Measurements from ENCODE around the gene NPEPPS. TPM values are rescaled to one million over a fixed set of nuclear protein-coding genes. Genes with fewer than 3 reads are reported as not detected.

Gene NPEPPS
- total RNA-seq, 1 experiment from 2014 or later = 117 TPM

DNA sequence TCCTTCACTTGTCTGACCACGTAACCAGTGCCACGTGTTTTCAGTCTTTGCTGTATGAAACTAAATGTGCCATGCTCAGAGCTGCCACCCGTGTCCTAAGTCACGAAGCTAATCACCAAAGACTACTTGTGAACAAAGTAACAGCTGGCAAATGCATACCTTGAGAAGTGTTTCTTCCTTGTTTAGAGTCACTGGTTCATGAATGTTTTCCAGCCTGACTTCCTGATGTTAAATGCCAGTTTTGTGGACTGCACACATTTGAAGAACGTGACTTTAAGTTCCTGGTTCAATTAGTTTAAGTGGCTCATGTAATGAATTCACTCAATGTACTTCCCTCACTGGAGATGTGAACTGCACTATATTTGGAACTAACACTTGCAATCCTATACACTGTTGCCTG, 98.9 kb downstream of the NPEPPS start:
- no peaks in the 10 kb centered on the region for H3K23me2 ChIP-seq (ENCODE audit: insufficient read length, low read depth, low read length, poor library complexity, severe bottlenecking)
- no peak for DNase-seq
- H2AK5ac ChIP-seq (ENCODE audit: insufficient read length, low read length) = no peak overlapping the region
- no peaks in the 10 kb centered on the region for H3K9me3 ChIP-seq (ENCODE audit: control insufficient read depth, low read depth, low read length)
- no peak overlapping the region for H3K18ac ChIP-seq (ENCODE audit: insufficient read length, low read depth, low read length)
- H3K23ac ChIP-seq (ENCODE audit: insufficient read length, low read depth, low read length) = no peak overlapping the region
- no peak overlapping the region for H3K4me3 Mint-ChIP-seq
- H2BK120ac ChIP-seq (ENCODE audit: low read depth, low read length, poor library complexity, severe bottlenecking) = no peak overlapping the region
- no peaks in the 10 kb centered on the region for H3K9me3 Mint-ChIP-seq
- no peaks in the 10 kb centered on the region for H4K20me1 ChIP-seq (ENCODE audit: control insufficient read depth, insufficient read depth, insufficient read length)
- H3K4ac ChIP-seq (ENCODE audit: low read depth, low read length) = no peak overlapping the region
- H3K56ac ChIP-seq (ENCODE audit: insufficient read length, low read depth, low read length) = no peak overlapping the region
- H3K36me3 Mint-ChIP-seq (ENCODE audit: insufficient read depth in 1 of 3, low read depth in 3 of 3) = peaks cover 0 to 5% (median 2%) of the 10 kb centered on the region in 3 experiments; a peak in 4 of 7 replicates
- H3K27me3 Mint-ChIP-seq (ENCODE audit: low read depth) = no peaks in the 10 kb centered on the region
- H3T11ph ChIP-seq (ENCODE audit: low read length) = no peak overlapping the region
- H3K27me3 ChIP-seq (ENCODE audit: insufficient read depth, low read length) = no peaks in the 10 kb centered on the region
- H3K79me2 ChIP-seq (ENCODE audit: insufficient read depth, low read length) = no peaks in the 10 kb centered on the region
- H2AFZ ChIP-seq (ENCODE audit: low read length) = no peak overlapping the region
- H2BK5ac ChIP-seq (ENCODE audit: insufficient read length, low read length) = no peak overlapping the region
- no peak overlapping the region for H3K27ac ChIP-seq (ENCODE audit: insufficient read length, low read depth, low read length)
- no peak overlapping the region for H4K91ac ChIP-seq (ENCODE audit: insufficient read length, low read depth, low read length)
- H4K5ac ChIP-seq (ENCODE audit: insufficient read length, low read depth, low read length) = no peak overlapping the region
- no peak overlapping the region for H3K9ac ChIP-seq (ENCODE audit: extremely low read depth, insufficient read length, low read length)
- H2BK20ac ChIP-seq (ENCODE audit: low read depth, low read length, poor library complexity, severe bottlenecking) = no peak overlapping the region
- no peak overlapping the region for H2BK15ac ChIP-seq (ENCODE audit: low read depth, low read length)
- H3K4me1 ChIP-seq (ENCODE audit: insufficient read depth, low read length) = no peaks in the 10 kb centered on the region
- H3K79me1 ChIP-seq (ENCODE audit: insufficient read depth, low read depth, low read length, poor library complexity, severe bottlenecking) = no peaks in the 10 kb centered on the region
- H3K4me1 Mint-ChIP-seq = no peaks in the 10 kb centered on the region
- no peak overlapping the region for H4K8ac ChIP-seq (replicated peaks; ENCODE audit: insufficient read length, low read depth, low read length)
- no CpG with 5 or more reads among the region's 5 CpGs for WGBS (ENCODE audit: extremely low coverage, insufficient read length, low lambda C conversion rate)
- H3K4me2 ChIP-seq (ENCODE audit: insufficient read depth, insufficient read length, low read length) = no peak overlapping the region
- no peak overlapping the region for H3K14ac ChIP-seq (ENCODE audit: insufficient read depth, low read length)
- no peak overlapping the region for H2BK12ac ChIP-seq (ENCODE audit: insufficient read length, low read depth, low read length)
- no peak for TF ChIP-seq CTCF (conservative IDR thresholded peaks at IDR 0.05)
- no peak overlapping the region for H3K27ac Mint-ChIP-seq
